PC-3 (cell line): ENCODE measurements around the gene SMCR8. TPM values are rescaled to one million over a fixed set of nuclear protein-coding genes. Genes with fewer than 3 reads are reported as not detected.

Experiments
- ATAC-seq: fragments of 200-7000 bp; cut with Tn5 transposase; 2 replicates; pipeline ENCODE4 v1.9.1; 2020; ENCODE audit warnings: mild to moderate bottlenecking, moderate library complexity
- BruUV-seq: library from RNA; stranded (reverse); fragments of 400-500 nt; replicated peaks from 2 replicates; lab custom pipeline; 2021; lab: Mats Ljungman, UMichigan
- CTCF ChIA-PET: fragments of 300-600 bp; sonication (Branson Sonifier 250); formaldehyde crosslinking; loops from one replicate; lab custom pipeline; 2022; ENCODE audit warnings: antibody characterized with exemption; lab: Charles Lee
- POLR2A ChIA-PET: fragments of 300-600 bp; sonication (Branson Sonifier 250); formaldehyde crosslinking; loops from one replicate; lab custom pipeline; 2022; ENCODE audit warnings: antibody characterized with exemption; ENCODE audit not compliant: unreplicated experiment; lab: Charles Lee
- DNase-seq: peaks from one replicate; pipeline ENCODE4 v3.0.0-alpha.2; 2015
- H2AFZ ChIP-seq: fragments of 300-600 bp; sonication (generic); 2 replicates; pipeline ENCODE4 v1.6.0; 2016; ENCODE audit warnings: antibody characterized with exemption, low read length
- H3F3A ChIP-seq: fragments of 300-600 bp; sonication (generic); one replicate; pipeline ENCODE4 v1.6.0; 2017; ENCODE audit warnings: antibody characterized with exemption, low read length, control low read depth, mild to moderate bottlenecking; ENCODE audit not compliant: unreplicated experiment
- H3K27ac ChIP-seq: fragments of 300-600 bp; sonication (generic); 2 replicates; pipeline ENCODE4 v1.5.1; 2016; ENCODE audit warnings: mild to moderate bottlenecking, low read length
- H3K27me3 ChIP-seq: fragments of 300-600 bp; sonication (generic); 2 replicates; pipeline ENCODE4 v1.6.1; 2016; ENCODE audit warnings: low read length, mixed read lengths
- H3K36me3 ChIP-seq: fragments of 300-600 bp; sonication (generic); 2 replicates; pipeline ENCODE4 v1.6.1; 2016; ENCODE audit warnings: low read depth, mixed run types, low read length, mixed read lengths
- H3K4me1 ChIP-seq: fragments of 300-600 bp; sonication (generic); 2 replicates; pipeline ENCODE4 v1.5.1; 2016; ENCODE audit warnings: low read length; ENCODE audit not compliant: insufficient read depth
- H3K4me2 ChIP-seq: fragments of 300-600 bp; sonication (generic); 2 replicates; pipeline ENCODE4 v1.6.0; 2016; ENCODE audit warnings: low read length
- H3K4me3 ChIP-seq: fragments of 300-600 bp; sonication (generic); 2 replicates; pipeline ENCODE4 v1.5.1; 2016; ENCODE audit warnings: mild to moderate bottlenecking, low read length, mixed read lengths
- H3K79me2 ChIP-seq: fragments of 300-600 bp; sonication (generic); 2 replicates; pipeline ENCODE4 v1.6.1; 2017; ENCODE audit warnings: low read length, mixed read lengths
- H3K9ac ChIP-seq: fragments of 300-600 bp; sonication (generic); 2 replicates; pipeline ENCODE4 v1.6.0; 2016; ENCODE audit warnings: mild to moderate bottlenecking, low read length
- H3K9me2 ChIP-seq: fragments of 300-600 bp; sonication (generic); replicated peaks from 2 replicates; pipeline ENCODE4 v1.6.1; 2016; ENCODE audit warnings: mixed run types, low read length, mixed read lengths
- H3K9me3 ChIP-seq: fragments of 300-600 bp; sonication (generic); 2 replicates; pipeline ENCODE4 v1.6.1; 2016; ENCODE audit warnings: low read length, mixed read lengths
- H4K20me1 ChIP-seq: fragments of 300-600 bp; sonication (generic); 2 replicates; pipeline ENCODE4 v1.6.1; 2016; ENCODE audit warnings: low read length, mixed read lengths
- CTCF ChIP-seq: fragments of 300-600 bp; sonication (generic); conservative IDR thresholded peaks from 2 replicates; pipeline ENCODE4 v1.5.1; 2017; ENCODE audit warnings: antibody characterized with exemption, low read depth, mild to moderate bottlenecking, low read length
- EZH2 ChIP-seq: fragments of 300-600 bp; sonication (generic); IDR thresholded peaks from one replicate; pipeline ENCODE4 v1.6.1; 2017; ENCODE audit warnings: antibody characterized with exemption, mild to moderate bottlenecking, low read length; ENCODE audit not compliant: unreplicated experiment
- EZH2phosphoT487 ChIP-seq: fragments of 300-600 bp; sonication (generic); IDR thresholded peaks from 2 replicates; pipeline ENCODE4 v1.6.1; 2018; ENCODE audit warnings: mild to moderate bottlenecking, antibody characterized with exemption, low read length, borderline replicate concordance
- intact Hi-C: fragments of 100-400 bp; cut with micrococcal nuclease; formaldehyde crosslinking; loops from 2 replicates; pipeline ENCODE4 v1.9.0; 2023
- total RNA-seq: library from RNA; depleted of rRNA; stranded (reverse); fragments of >200 nt; gene quantifications from 2 replicates; pipeline ENCODE4 v1.2.3, GENCODE V29; 2014

Gene SMCR8
- total RNA-seq, 1 experiment from 2014 or later, result 20.4 TPM

- Histone ChIP-seq H2AFZ (no peak overlapping the region), H3K9me3 (no peaks in the 10 kb centered on the region), H3K4me1 (peaks cover 7% of the 10 kb centered on the region), H3K27me3 (no peaks in the 10 kb centered on the region), H3K36me3 (no peaks in the 10 kb centered on the region), H3K4me2 (peak overlapping the region; percentile 83; the same call in 1 of the 2 replicates), H3F3A (no peaks in the 10 kb centered on the region), H3K4me3 (no peak overlapping the region), H4K20me1 (no peaks in the 10 kb centered on the region; the same call in 1 of the 2 replicates), H3K9ac (no peak overlapping the region), H3K9me2 (no peaks in the 10 kb centered on the region), H3K79me2 (peaks cover 33% of the 10 kb centered on the region), H3K27ac (no peak overlapping the region)
- intact Hi-C loops, result no loop called here
- ATAC-seq (no peak), DNase-seq (no peak)
- POLR2A ChIA-PET, result no interaction called here
- CTCF ChIA-PET, result no interaction called here
- no TSS peak for BruUV-seq
- TF ChIP-seq EZH2phosphoT487, result no peak
- no peak for TF ChIP-seq EZH2
- TF ChIP-seq CTCF, result no peak
These were observed 49.1 kb downstream of the SMCR8 start for GRCh38 chr17:18364166-18364565.

GRCh38 chr17:18368946-18369345, 53.9 kb downstream of the SMCR8 start:
- TF ChIP-seq EZH2, result no peak
- TF ChIP-seq EZH2phosphoT487, result no peak
- no peak for TF ChIP-seq CTCF
- no peaks in the 10 kb centered on the region for H3K4me1 ChIP-seq
- H3K9me2 ChIP-seq, result no peaks in the 10 kb centered on the region
- no peaks in the 10 kb centered on the region for H3K9me3 ChIP-seq
- no peaks in the 10 kb centered on the region for H3K36me3 ChIP-seq
- H3K27me3 ChIP-seq, result no peaks in the 10 kb centered on the region
- no peak overlapping the region for H3K27ac ChIP-seq
- ChIA-PET CTCF (no interaction called here), POLR2A (no interaction called here)
- intact Hi-C loops, result no loop called here
- no TSS peak for BruUV-seq
- no peaks in the 10 kb centered on the region for H3K79me2 ChIP-seq
- peak; percentile 69 for DNase-seq
- H3K9ac ChIP-seq, result no peak overlapping the region
- no peaks in the 10 kb centered on the region for H3F3A ChIP-seq
- no peak overlapping the region for H3K4me2 ChIP-seq
- no peak overlapping the region for H3K4me3 ChIP-seq
- ATAC-seq, result no peak; the same call in 1 of the 2 replicates
- no peaks in the 10 kb centered on the region for H4K20me1 ChIP-seq
- H2AFZ ChIP-seq, result no peak overlapping the region

- H3K4me3 ChIP-seq, result no peak overlapping the region
- no peaks in the 10 kb centered on the region for H3K9me2 ChIP-seq
- H3K9ac ChIP-seq, result no peak overlapping the region
- H3K9me3 ChIP-seq, result no peaks in the 10 kb centered on the region
- H3K4me2 ChIP-seq, result no peak overlapping the region
- no peak for DNase-seq
- H4K20me1 ChIP-seq, result no peaks in the 10 kb centered on the region
- H3K4me1 ChIP-seq, result no peaks in the 10 kb centered on the region
- no peak overlapping the region for H3K27ac ChIP-seq
- POLR2A ChIA-PET, result no interaction called here
- no peak overlapping the region for H2AFZ ChIP-seq
- H3F3A ChIP-seq, result no peaks in the 10 kb centered on the region
- intact Hi-C loops, result no loop called here
- CTCF ChIA-PET, result no interaction called here
- no peaks in the 10 kb centered on the region for H3K79me2 ChIP-seq
- no TSS peak for BruUV-seq
- H3K27me3 ChIP-seq, result no peaks in the 10 kb centered on the region
- no peak for ATAC-seq
- no peaks in the 10 kb centered on the region for H3K36me3 ChIP-seq
- TF ChIP-seq EZH2 (no peak), EZH2phosphoT487 (no peak), CTCF (no peak)
These were observed 55.7 kb downstream of the SMCR8 start for GRCh38 chr17:18370761-18371160.
